Midbrain (tissue), 1 donor: ENCODE results near the gene CST7.
"Not testable (repeated sequence)": the region's sequence is repeated elsewhere in the genome, so short reads cannot be mapped to it uniquely, and the experiment has no call there.

ENCODE experiments used
- DNase-seq: peaks from one replicate; lab custom pipeline; 2025; lab: John Stamatoyannopoulos, UW

The CST7 gene

GRCh38 chr20:24929867-24930723, 19.0 kb upstream of the CST7 start:
- DNase-seq: not testable (repeated sequence)

GRCh38 chr20:24930724-24931688, 18.1 kb upstream of the CST7 start:
- DNase-seq: not testable (repeated sequence)

- DNase-seq: not testable (repeated sequence)
Measured at GRCh38 chr20:24931893-24932292, 17.2 kb upstream of the CST7 start.

GRCh38 chr20:24933266-24933908, 15.7 kb upstream of the CST7 start:
- DNase-seq: no peak

GRCh38 chr20:24934101-24934661, 14.9 kb upstream of the CST7 start:
- DNase-seq: no peak

- no peak for DNase-seq
Measured at GRCh38 chr20:24934716-24935115, 14.4 kb upstream of the CST7 start.

GRCh38 chr20:24935140-24935539, 13.9 kb upstream of the CST7 start:
- no peak for DNase-seq

- no peak for DNase-seq
Measured at GRCh38 chr20:24935766-24936525, 13.1 kb upstream of the CST7 start.

GRCh38 chr20:24936526-24937407, 12.3 kb upstream of the CST7 start:
- no peak for DNase-seq

- DNase-seq: no peak
Measured at GRCh38 chr20:24937579-24937978, 11.5 kb upstream of the CST7 start.

- DNase-seq: no peak
Measured at GRCh38 chr20:24938498-24938897, 10.6 kb upstream of the CST7 start.

- DNase-seq: no peak
Measured at GRCh38 chr20:24939036-24939435, 10.0 kb upstream of the CST7 start.

- DNase-seq: no peak
Measured at GRCh38 chr20:24942679-24943078, 6.4 kb upstream of the CST7 start.

GRCh38 chr20:24943196-24943595, 5.9 kb upstream of the CST7 start:
- DNase-seq: no peak

GRCh38 chr20:24943731-24944130, 5.3 kb upstream of the CST7 start:
- no peak for DNase-seq

- DNase-seq: not testable (repeated sequence)
Measured at GRCh38 chr20:24946376-24946775, 2.7 kb upstream of the CST7 start.

GRCh38 chr20:24948396-24948938, 602 bp upstream of the CST7 start:
- DNase-seq: not testable (repeated sequence)

GRCh38 chr20:24949756-24950127, 673 bp downstream of the CST7 start:
- no peak for DNase-seq

GRCh38 chr20:24950128-24950835, 1.2 kb downstream of the CST7 start:
- DNase-seq: no peak
